HG02981 (cell line): ENCODE results near the gene TBC1D17.

Source experiments
- ATAC-seq: cut with Tn5 transposase; IDR thresholded peaks from one replicate; pipeline ENCODE4 v1.9.1; 2021; ENCODE audit warnings: mild to moderate bottlenecking, moderate library complexity; ENCODE audit not compliant: unreplicated experiment

TBC1D17 gene

GRCh38 chr19:49847731-49848696 is 29.5 kb upstream of the TBC1D17 start:
- no peak for ATAC-seq

GRCh38 chr19:49848938-49849337 is 28.6 kb upstream of the TBC1D17 start:
- no peak for ATAC-seq

DNA sequence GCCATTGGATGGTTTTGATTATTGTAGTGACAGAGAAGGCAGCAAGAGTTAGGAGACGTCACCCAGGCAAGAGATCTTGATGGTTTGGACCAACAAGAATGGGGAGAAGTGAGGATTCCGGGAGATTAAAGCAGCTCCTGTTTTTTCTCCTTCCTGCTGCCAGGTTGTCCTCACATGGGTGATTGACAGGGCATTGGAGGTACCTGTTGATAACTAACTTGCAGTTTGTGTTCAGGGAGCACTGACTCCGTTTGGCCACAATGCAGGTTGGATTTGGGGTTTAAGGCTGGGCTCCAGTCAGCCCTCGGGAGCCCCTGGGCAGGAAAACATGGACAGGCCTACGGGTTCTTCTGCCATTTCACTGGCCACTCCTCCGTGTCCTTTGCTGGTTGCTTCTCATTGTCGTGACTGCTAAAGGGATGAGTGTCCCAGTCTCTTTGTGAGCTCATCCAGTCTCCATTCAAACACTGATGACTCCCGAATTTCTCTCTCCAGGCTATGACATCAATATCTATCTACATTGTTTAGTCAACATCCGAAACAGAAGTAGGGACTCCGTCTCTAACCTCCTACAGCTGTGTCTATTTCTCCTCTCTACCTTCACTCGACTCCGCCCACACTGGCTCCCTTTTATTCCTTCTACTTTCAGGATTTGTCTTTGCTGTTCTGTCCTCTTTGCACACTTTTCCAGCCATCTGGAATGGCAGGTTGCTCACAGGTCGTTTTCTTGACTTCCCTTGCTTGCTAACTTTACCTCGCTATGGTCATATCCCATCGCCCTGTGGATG is 27.9 kb upstream of the TBC1D17 start:
- no peak for ATAC-seq

DNA sequence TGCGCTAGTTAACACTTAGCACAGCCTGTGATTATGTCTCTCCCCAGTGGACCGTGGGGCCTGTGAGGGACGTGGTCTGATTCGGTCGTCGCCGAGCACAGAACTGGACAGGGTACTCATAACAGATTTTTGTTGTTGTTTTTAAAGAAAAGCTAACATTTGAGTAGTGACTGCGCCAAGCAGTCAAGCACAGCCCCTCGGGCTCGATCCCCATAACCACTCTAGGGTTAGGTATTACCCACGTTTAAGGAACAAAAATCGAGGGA is 27.3 kb upstream of the TBC1D17 start:
- no peak for ATAC-seq

- ATAC-seq: peak; percentile 59
Observed at GRCh38 chr19:49850487-49851342, 26.8 kb upstream of the TBC1D17 start, which contains the start of gene PTOV1. TSS of gene PTOV1 (plus strand) at chr19:49851159.

DNA sequence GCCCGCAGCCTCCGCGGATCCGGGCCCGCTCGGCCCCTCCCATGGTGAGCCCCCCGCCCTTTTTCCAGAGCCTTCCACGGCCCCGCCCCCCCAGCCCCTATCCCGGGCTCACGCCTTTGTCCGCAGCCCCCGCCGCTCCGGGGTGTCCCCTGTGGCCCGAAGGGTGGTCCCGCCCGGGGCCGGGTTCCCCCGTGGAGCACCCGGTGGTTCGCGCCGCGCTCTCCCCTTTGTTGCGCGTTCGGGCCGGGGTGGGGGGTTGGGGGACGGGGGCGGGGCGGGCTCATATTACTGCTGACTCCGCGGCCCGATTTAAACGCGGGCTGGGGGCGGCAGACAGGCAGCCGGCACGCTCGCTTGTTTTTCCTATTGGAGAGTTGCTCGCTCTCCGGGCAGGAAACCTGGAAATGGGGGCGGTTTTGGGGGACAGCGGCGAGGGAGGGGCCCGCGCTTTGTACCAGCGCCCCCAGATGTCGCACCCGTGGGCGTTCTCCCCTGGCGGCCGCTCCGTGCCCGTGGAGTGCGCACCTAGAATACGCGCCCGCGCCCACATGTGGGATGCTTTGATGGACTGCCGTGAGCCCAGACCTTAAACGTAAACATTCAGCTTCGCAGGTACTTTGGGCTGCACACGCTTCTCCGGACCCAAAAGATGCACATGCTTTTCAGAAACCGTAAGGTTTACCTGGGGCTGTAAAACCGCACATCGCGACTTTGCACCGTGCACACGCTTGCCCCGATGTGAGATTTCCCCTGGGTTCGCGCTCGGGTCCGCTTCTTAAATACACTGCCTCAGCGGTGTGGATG is 25.8 kb upstream of the TBC1D17 start:
- ATAC-seq: no peak

- ATAC-seq: no peak
Observed at GRCh38 chr19:49852631-49853126, 24.8 kb upstream of the TBC1D17 start.

- no peak for ATAC-seq
Observed at GRCh38 chr19:49853852-49854377, 23.6 kb upstream of the TBC1D17 start.

DNA sequence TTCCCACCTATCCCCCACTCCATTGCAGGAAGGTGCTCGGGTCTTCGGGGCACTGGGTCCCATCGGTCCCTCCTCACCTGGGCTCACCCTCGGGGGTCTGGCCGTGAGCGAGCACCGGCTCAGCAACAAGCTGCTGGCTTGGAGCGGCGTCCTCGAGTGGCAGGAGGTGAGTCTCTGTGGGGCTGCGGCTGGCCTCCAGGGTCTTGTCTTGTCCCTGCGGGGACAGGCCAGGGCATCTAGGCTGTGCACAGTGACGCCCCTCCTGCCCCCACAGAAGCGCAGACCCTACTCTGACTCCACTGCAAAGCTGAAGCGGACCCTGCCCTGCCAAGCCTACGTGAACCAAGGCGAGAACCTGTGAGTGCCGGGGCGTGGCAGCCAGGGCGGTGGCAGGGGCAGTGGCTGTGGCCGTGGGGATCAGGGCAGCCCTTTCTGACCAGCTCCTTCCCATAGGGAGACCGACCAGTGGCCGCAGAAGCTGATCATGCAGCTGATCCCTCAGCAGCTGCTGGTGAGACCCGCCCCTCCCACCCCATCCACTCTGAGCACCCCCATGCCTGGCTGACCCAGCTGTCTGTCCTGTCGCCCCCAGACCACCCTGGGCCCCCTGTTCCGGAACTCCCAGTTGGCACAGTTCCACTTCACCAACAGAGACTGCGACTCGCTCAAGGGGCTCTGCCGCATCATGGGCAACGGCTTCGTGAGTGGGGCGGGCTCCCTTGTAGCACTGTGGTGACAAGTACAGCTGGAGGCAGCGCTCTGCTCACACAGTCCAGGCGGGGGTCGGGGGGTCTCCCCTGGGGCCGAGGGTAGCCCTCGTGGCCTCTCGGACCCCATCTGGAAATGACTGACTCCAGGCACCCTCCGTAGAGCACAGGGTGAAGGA is 22.9 kb upstream of the TBC1D17 start:
- no peak for ATAC-seq

- no peak for ATAC-seq
Observed at GRCh38 chr19:49855277-49855675, 22.2 kb upstream of the TBC1D17 start.

GRCh38 chr19:49855676-49856573 is 21.6 kb upstream of the TBC1D17 start:
- no peak for ATAC-seq

- ATAC-seq: no peak
Observed at GRCh38 chr19:49856574-49857021, 20.9 kb upstream of the TBC1D17 start.

- no peak for ATAC-seq
Observed at GRCh38 chr19:49857061-49857837, 20.3 kb upstream of the TBC1D17 start.

DNA sequence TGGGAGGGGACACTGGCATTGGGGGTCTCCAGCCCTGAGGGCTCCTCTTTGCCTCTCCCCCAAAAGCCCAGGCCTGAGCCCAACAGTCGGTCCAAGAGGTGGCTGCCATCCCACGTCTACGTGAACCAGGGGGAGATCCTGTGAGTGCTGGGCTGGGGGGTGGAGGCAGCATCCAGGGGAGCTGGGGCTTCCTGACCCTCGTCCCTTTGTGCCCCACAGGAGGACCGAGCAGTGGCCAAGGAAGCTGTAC is 19.7 kb upstream of the TBC1D17 start:
- no peak for ATAC-seq

DNA sequence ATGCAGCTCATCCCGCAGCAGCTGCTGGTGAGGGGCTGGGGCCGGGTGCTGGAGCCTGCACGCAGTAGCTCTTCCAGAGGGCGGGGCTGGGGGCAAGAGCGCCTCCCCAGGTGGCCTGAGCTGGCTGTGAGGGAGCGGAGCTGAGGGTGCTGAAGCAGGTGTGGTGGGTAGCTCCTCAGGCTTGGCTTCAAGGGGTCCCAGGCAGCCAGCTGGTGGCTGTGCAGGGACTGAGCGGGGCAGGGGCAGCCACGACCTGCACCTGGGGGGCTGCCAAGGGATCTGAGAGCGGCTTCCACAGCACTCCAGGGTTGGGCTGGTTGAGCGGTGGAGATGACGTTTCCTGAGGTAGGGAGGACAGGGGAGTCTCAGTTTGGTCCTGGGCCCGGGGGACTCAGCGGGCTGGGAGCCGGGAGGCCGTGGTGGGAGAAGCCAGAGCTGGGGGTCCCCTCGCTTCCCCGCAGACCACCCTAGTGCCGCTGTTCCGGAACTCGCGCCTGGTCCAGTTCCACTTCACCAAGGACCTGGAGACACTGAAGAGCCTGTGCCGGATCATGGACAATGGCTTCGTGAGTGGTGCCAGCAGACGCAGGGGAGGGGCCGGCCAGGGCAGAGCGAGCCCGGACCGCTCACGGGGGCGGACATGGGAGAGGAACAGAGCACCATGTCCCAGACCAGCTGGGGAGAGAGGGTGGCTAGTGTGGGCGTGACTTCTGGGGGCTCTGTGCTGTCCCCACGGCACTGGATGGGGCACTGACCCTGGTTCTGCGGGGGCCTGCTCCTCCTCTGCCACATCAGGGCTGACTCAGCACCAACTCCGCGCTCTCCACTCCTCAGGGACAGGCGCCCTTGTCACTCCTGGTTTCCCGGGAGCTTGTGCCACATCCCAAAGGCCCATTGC is 19.2 kb upstream of the TBC1D17 start:
- ATAC-seq: no peak

DNA sequence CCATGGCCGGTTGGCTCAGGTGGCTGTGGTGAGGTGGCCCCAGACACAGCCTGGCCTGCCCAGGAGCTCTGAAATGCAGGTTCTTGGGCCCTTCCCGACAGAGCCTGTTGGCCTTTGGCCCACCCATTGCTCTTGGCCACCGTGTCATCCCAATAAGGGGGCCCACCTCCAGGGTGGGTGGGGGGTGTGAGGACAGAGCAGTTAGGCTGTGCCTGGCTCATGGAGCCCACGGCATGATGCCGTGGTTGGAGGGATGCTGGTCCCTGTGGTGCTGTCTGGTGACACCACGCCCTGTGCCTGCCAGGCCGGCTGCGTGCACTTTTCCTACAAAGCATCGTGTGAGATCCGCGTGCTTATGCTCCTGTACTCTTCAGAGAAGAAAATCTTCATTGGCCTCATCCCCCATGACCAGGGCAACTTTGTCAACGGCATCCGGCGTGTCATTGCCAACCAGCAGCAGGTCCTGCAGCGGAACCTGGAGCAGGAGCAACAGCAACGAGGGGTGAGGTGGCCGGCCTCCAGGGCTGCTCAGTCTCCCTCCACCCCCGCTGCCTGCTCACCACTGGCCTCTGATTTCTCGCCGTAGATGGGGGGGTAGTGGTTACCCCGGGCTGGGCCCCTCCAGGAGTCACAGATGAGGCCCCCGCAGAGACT is 17.7 kb upstream of the TBC1D17 start:
- ATAC-seq: no peak
